Measurements from ENCODE around the gene EXOSC7. TPM values are rescaled to one million over a fixed set of nuclear protein-coding genes. Genes with fewer than 3 reads are reported as not detected.

The EXOSC7 gene
- total RNA-seq, 1 experiment from 2014 or later, result 88.7 TPM

DNA sequence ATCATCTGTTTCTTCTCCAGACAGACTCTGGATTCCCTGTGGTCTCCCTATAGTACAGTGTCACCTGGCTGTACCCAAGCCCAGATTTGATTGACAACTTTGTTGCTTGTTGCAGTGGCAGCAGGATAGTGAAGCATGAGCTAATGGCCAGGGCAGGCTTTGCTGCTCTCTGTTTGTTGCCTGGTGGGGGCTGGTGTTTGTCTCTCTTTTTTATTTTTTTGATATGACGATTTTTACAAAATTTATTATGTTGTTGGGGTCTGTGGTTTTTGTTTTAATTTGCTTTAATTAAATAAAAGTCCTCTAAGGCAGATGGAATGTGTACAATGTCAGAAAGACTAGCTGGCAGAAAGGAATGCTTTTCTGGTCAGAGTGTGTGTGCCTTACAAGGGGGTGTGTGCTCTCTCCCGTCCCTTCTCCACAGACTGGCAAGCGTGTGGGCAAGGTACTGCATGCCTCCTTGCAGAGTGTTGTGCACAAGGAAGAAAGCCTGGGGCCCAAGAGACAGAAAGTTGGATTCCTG lies 34.8 kb downstream of the EXOSC7 start:
- Histone ChIP-seq H3K18ac (ENCODE audit: insufficient read length, low read depth, low read length) (no peak overlapping the region), H3K4me1 (ENCODE audit: insufficient read depth, low read length) (no peaks in the 10 kb centered on the region), H4K5ac (ENCODE audit: insufficient read length, low read depth, low read length) (no peak overlapping the region), H3K79me2 (ENCODE audit: insufficient read depth, low read length) (no peaks in the 10 kb centered on the region), H2AFZ (ENCODE audit: low read length) (no peak overlapping the region), H3K27me3 (ENCODE audit: insufficient read depth, low read length) (no peaks in the 10 kb centered on the region), H3K23ac (ENCODE audit: insufficient read length, low read depth, low read length) (no peak overlapping the region), H3K4ac (ENCODE audit: low read depth, low read length) (no peak overlapping the region), H2BK20ac (ENCODE audit: low read depth, low read length, poor library complexity, severe bottlenecking) (no peak overlapping the region), H2BK5ac (ENCODE audit: insufficient read length, low read length) (no peak overlapping the region), H2AK5ac (ENCODE audit: insufficient read length, low read length) (no peak overlapping the region), H3K4me2 (ENCODE audit: insufficient read depth, insufficient read length, low read length) (no peak overlapping the region), H2BK15ac (ENCODE audit: low read depth, low read length) (no peak overlapping the region), H2BK120ac (ENCODE audit: low read depth, low read length, poor library complexity, severe bottlenecking) (no peak overlapping the region), H4K8ac (replicated peaks; ENCODE audit: insufficient read length, low read depth, low read length) (no peak overlapping the region), H2BK12ac (ENCODE audit: insufficient read length, low read depth, low read length) (no peak overlapping the region), H3K9ac (ENCODE audit: extremely low read depth, insufficient read length, low read length) (no peak overlapping the region), H3K23me2 (ENCODE audit: insufficient read length, low read depth, low read length, poor library complexity, severe bottlenecking) (no peaks in the 10 kb centered on the region), H3K9me3 (ENCODE audit: control insufficient read depth, low read depth, low read length) (no peaks in the 10 kb centered on the region), H3T11ph (ENCODE audit: low read length) (no peak overlapping the region), H3K14ac (ENCODE audit: insufficient read depth, low read length) (no peak overlapping the region), H4K20me1 (ENCODE audit: control insufficient read depth, insufficient read depth, insufficient read length) (no peaks in the 10 kb centered on the region), H3K27ac (ENCODE audit: insufficient read length, low read depth, low read length) (no peak overlapping the region), H4K91ac (ENCODE audit: insufficient read length, low read depth, low read length) (no peak overlapping the region), H3K56ac (ENCODE audit: insufficient read length, low read depth, low read length) (no peak overlapping the region), H3K79me1 (ENCODE audit: insufficient read depth, low read depth, low read length, poor library complexity, severe bottlenecking) (no peaks in the 10 kb centered on the region)
- WGBS (ENCODE audit: extremely low coverage, insufficient read length, low lambda C conversion rate), result 100% methylated on average over 1 of the region's 3 CpGs
- Mint-ChIP-seq H3K27ac (no peak overlapping the region), H3K4me1 (0 out of 4 replicates have a peak, but pooled peaks cover 0 to 3% of the 10 kb centered on the region in 2 experiments), H3K9me3 (no peaks in the 10 kb centered on the region), H3K36me3 (ENCODE audit: insufficient read depth in 1 of 3, low read depth in 3 of 3) (peaks cover 35 to 60% (median 52%) of the 10 kb centered on the region in 3 experiments), H3K27me3 (ENCODE audit: low read depth) (no peaks in the 10 kb centered on the region), H3K4me3 (no peak overlapping the region)
- no peak for DNase-seq
- TF ChIP-seq, protein P1, sequence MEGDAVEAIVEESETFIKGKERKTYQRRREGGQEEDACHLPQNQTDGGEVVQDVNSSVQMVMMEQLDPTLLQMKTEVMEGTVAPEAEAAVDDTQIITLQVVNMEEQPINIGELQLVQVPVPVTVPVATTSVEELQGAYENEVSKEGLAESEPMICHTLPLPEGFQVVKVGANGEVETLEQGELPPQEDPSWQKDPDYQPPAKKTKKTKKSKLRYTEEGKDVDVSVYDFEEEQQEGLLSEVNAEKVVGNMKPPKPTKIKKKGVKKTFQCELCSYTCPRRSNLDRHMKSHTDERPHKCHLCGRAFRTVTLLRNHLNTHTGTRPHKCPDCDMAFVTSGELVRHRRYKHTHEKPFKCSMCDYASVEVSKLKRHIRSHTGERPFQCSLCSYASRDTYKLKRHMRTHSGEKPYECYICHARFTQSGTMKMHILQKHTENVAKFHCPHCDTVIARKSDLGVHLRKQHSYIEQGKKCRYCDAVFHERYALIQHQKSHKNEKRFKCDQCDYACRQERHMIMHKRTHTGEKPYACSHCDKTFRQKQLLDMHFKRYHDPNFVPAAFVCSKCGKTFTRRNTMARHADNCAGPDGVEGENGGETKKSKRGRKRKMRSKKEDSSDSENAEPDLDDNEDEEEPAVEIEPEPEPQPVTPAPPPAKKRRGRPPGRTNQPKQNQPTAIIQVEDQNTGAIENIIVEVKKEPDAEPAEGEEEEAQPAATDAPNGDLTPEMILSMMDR (conservative IDR thresholded peaks at IDR 0.05), result no peak
